Ovary (tissue), 3 donors: ENCODE measurements around the gene NLGN4Y.

Experiments used
- CTCF ChIP-seq, 3 donors: fragments of 450-650 bp in 2 of 3; fragments of 200-600 bp in 1 of 3; IDR thresholded peaks; one replicate each; pipeline versions ENCODE4 v1.5.1 to v1.8.0; 2016 to 2022; ENCODE audit warnings: antibody characterized with exemption in 3 of 3, mild to moderate bottlenecking in 1 of 3
- EP300 ChIP-seq: sonication (generic); formaldehyde crosslinking; IDR thresholded peaks from one replicate; pipeline ENCODE4 v1.6.1; 2017; ENCODE audit warnings: antibody characterized with exemption
- POLR2A ChIP-seq: fragments of 450-650 bp; IDR thresholded peaks from one replicate; pipeline ENCODE4 v1.6.1; 2017; ENCODE audit warnings: antibody characterized with exemption, mild to moderate bottlenecking, moderate library complexity
- donor health status: DM: no; HTN: no; CAD: no.

DNA sequence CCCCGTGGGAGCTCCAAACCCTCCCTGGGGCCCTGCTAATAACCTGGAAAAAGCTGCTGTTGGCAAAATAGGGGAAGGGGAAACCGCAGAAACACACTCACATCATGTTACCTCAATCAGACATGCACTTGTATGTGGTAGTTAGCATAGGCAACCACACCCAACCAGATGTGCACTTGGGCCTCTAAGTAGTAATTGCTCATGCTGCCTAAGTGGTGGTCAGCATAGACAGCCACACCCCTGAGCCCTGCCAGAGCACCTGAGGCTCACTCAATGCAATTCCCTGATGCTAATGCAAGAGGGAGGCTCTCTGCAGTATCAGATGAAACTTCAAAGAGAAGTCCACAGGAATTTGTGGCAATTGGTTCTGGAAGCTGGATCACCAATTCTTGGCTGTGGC, 301.4 kb downstream of the NLGN4Y start:
- no peak for TF ChIP-seq CTCF (IDR thresholded peaks at IDR 0.05)
- TF ChIP-seq POLR2A: no peak
- no peak for TF ChIP-seq EP300
